Measurements from ENCODE around the gene HOXA3. TPM values are rescaled to one million over a fixed set of nuclear protein-coding genes. Genes with fewer than 3 reads are reported as not detected.

HOXA3 gene
- total RNA-seq, 1 donor from 2014 or later = 3.7 TPM

GRCh38 chr7:27119412-27119911, 32.9 kb downstream of the HOXA3 start:
- H3K27ac ChIP-seq (ENCODE audit: low read depth, low read length) = no peak overlapping the region
- peaks cover 0 to 7% (median 2%) of the 10 kb centered on the region in 3 donors for H3K36me3 ChIP-seq (ENCODE audit: control insufficient read depth in 3 of 3, insufficient read depth in 3 of 3, low read length in 3 of 3)
- peaks cover 11 to 29% (median 25%) of the 10 kb centered on the region in 3 donors for H3K4me1 ChIP-seq (ENCODE audit: control insufficient read depth in 3 of 3, insufficient read depth in 3 of 3, low read length in 3 of 3)
- no peak overlapping the region for H3K4me3 ChIP-seq (ENCODE audit: low read length in 3 of 3)
- no peaks in the 10 kb centered on the region for H3K27me3 ChIP-seq (ENCODE audit: control insufficient read depth in 3 of 3, insufficient read depth in 3 of 3, low read length in 3 of 3)
- peak overlapping the region in 1 of 3 donors; percentile 29 for H3K9ac ChIP-seq (ENCODE audit: low read depth in 1 of 3, low read length in 3 of 3)
- H3K9me3 ChIP-seq (ENCODE audit: control insufficient read depth in 3 of 3, low read length in 3 of 3) = no peaks in the 10 kb centered on the region

- peak overlapping the region in 1 of 3 donors; percentile 23 for H3K4me3 ChIP-seq (ENCODE audit: low read length in 3 of 3)
- no peaks in the 10 kb centered on the region for H3K9me3 ChIP-seq (ENCODE audit: control insufficient read depth in 3 of 3, low read length in 3 of 3)
- H3K27ac ChIP-seq (ENCODE audit: low read depth, low read length) = no peak overlapping the region
- peaks cover 0 to 7% (median 2%) of the 10 kb centered on the region in 3 donors for H3K36me3 ChIP-seq (ENCODE audit: control insufficient read depth in 3 of 3, insufficient read depth in 3 of 3, low read length in 3 of 3)
- H3K9ac ChIP-seq (ENCODE audit: low read depth in 1 of 3, low read length in 3 of 3) = peak overlapping the region in 2 of 3 donors; percentile 5 to 54
- peaks cover 14 to 33% (median 29%) of the 10 kb centered on the region in 3 donors for H3K4me1 ChIP-seq (ENCODE audit: control insufficient read depth in 3 of 3, insufficient read depth in 3 of 3, low read length in 3 of 3)
- no peaks in the 10 kb centered on the region for H3K27me3 ChIP-seq (ENCODE audit: control insufficient read depth in 3 of 3, insufficient read depth in 3 of 3, low read length in 3 of 3)
These were observed 33.8 kb downstream of the HOXA3 start for GRCh38 chr7:27118580-27118979.

GRCh38 chr7:27117887-27118491, 34.4 kb downstream of the HOXA3 start:
- peaks cover 18 to 36% (median 34%) of the 10 kb centered on the region in 3 donors for H3K4me1 ChIP-seq (ENCODE audit: control insufficient read depth in 3 of 3, insufficient read depth in 3 of 3, low read length in 3 of 3)
- no peak overlapping the region for H3K27ac ChIP-seq (ENCODE audit: low read depth, low read length)
- H3K27me3 ChIP-seq (ENCODE audit: control insufficient read depth in 3 of 3, insufficient read depth in 3 of 3, low read length in 3 of 3) = no peaks in the 10 kb centered on the region
- peak overlapping the region in 2 of 3 donors; percentile 5 to 54 for H3K9ac ChIP-seq (ENCODE audit: low read depth in 1 of 3, low read length in 3 of 3)
- no peaks in the 10 kb centered on the region for H3K9me3 ChIP-seq (ENCODE audit: control insufficient read depth in 3 of 3, low read length in 3 of 3)
- H3K36me3 ChIP-seq (ENCODE audit: control insufficient read depth in 3 of 3, insufficient read depth in 3 of 3, low read length in 3 of 3) = peaks cover 0 to 7% (median 2%) of the 10 kb centered on the region in 3 donors
- H3K4me3 ChIP-seq (ENCODE audit: low read length in 3 of 3) = peak overlapping the region in 2 of 3 donors; percentile 22 to 23

- Histone ChIP-seq H3K36me3 (ENCODE audit: control insufficient read depth in 3 of 3, insufficient read depth in 3 of 3, low read length in 3 of 3) (peaks cover 0 to 7% (median 0%) of the 10 kb centered on the region in 3 donors), H3K9me3 (ENCODE audit: control insufficient read depth in 3 of 3, low read length in 3 of 3) (no peaks in the 10 kb centered on the region), H3K27ac (ENCODE audit: low read depth, low read length) (no peak overlapping the region), H3K4me1 (ENCODE audit: control insufficient read depth in 3 of 3, insufficient read depth in 3 of 3, low read length in 3 of 3) (peaks cover 21 to 41% (median 35%) of the 10 kb centered on the region in 3 donors), H3K4me3 (ENCODE audit: low read length in 3 of 3) (peak overlapping the region in 1 of 3 donors; percentile 22), H3K9ac (ENCODE audit: low read depth in 1 of 3, low read length in 3 of 3) (peak overlapping the region in 1 of 3 donors; percentile 16), H3K27me3 (ENCODE audit: control insufficient read depth in 3 of 3, insufficient read depth in 3 of 3, low read length in 3 of 3) (no peaks in the 10 kb centered on the region)
These were observed 35.2 kb downstream of the HOXA3 start for GRCh38 chr7:27116962-27117886.

GRCh38 chr7:27116031-27116961, 36.1 kb downstream of the HOXA3 start:
- Histone ChIP-seq H3K27me3 (ENCODE audit: control insufficient read depth in 3 of 3, insufficient read depth in 3 of 3, low read length in 3 of 3) (no peaks in the 10 kb centered on the region), H3K27ac (ENCODE audit: low read depth, low read length) (no peak overlapping the region), H3K36me3 (ENCODE audit: control insufficient read depth in 3 of 3, insufficient read depth in 3 of 3, low read length in 3 of 3) (peaks cover 0 to 5% (median 0%) of the 10 kb centered on the region in 3 donors), H3K9ac (ENCODE audit: low read depth in 1 of 3, low read length in 3 of 3) (no peak overlapping the region), H3K4me3 (ENCODE audit: low read length in 3 of 3) (no peak overlapping the region), H3K4me1 (ENCODE audit: control insufficient read depth in 3 of 3, insufficient read depth in 3 of 3, low read length in 3 of 3) (peaks cover 22 to 48% (median 42%) of the 10 kb centered on the region in 3 donors), H3K9me3 (ENCODE audit: control insufficient read depth in 3 of 3, low read length in 3 of 3) (no peaks in the 10 kb centered on the region)

- Histone ChIP-seq H3K36me3 (ENCODE audit: control insufficient read depth in 3 of 3, insufficient read depth in 3 of 3, low read length in 3 of 3) (peaks cover 0 to 5% (median 0%) of the 10 kb centered on the region in 3 donors), H3K9ac (ENCODE audit: low read depth in 1 of 3, low read length in 3 of 3) (peak overlapping the region in 1 of 3 donors; percentile 50), H3K27me3 (ENCODE audit: control insufficient read depth in 3 of 3, insufficient read depth in 3 of 3, low read length in 3 of 3) (no peaks in the 10 kb centered on the region), H3K9me3 (ENCODE audit: control insufficient read depth in 3 of 3, low read length in 3 of 3) (no peaks in the 10 kb centered on the region), H3K4me1 (ENCODE audit: control insufficient read depth in 3 of 3, insufficient read depth in 3 of 3, low read length in 3 of 3) (peaks cover 26 to 48% (median 42%) of the 10 kb centered on the region in 3 donors), H3K27ac (ENCODE audit: low read depth, low read length) (no peak overlapping the region), H3K4me3 (ENCODE audit: low read length in 3 of 3) (peak overlapping the region in 2 of 3 donors; percentile 41 to 51)
These were observed 37.0 kb downstream of the HOXA3 start for GRCh38 chr7:27115221-27116026.

GRCh38 chr7:27114881-27115220, 37.5 kb downstream of the HOXA3 start:
- H3K27me3 ChIP-seq (ENCODE audit: control insufficient read depth in 3 of 3, insufficient read depth in 3 of 3, low read length in 3 of 3) = no peaks in the 10 kb centered on the region

GRCh38 chr7:27113991-27114769, 38.2 kb downstream of the HOXA3 start:
- peak overlapping the region; percentile 50 to 70 (median 69) for H3K9ac ChIP-seq (ENCODE audit: low read depth in 1 of 3, low read length in 3 of 3)
- H3K27me3 ChIP-seq (ENCODE audit: control insufficient read depth in 3 of 3, insufficient read depth in 3 of 3, low read length in 3 of 3) = no peaks in the 10 kb centered on the region
- peak overlapping the region; percentile 69 for H3K27ac ChIP-seq (ENCODE audit: low read depth, low read length)
- H3K9me3 ChIP-seq (ENCODE audit: control insufficient read depth in 3 of 3, low read length in 3 of 3) = no peaks in the 10 kb centered on the region
- H3K36me3 ChIP-seq (ENCODE audit: control insufficient read depth in 3 of 3, insufficient read depth in 3 of 3, low read length in 3 of 3) = peaks cover 0 to 6% (median 0%) of the 10 kb centered on the region in 3 donors
- peaks cover 28 to 43% (median 34%) of the 10 kb centered on the region in 3 donors for H3K4me1 ChIP-seq (ENCODE audit: control insufficient read depth in 3 of 3, insufficient read depth in 3 of 3, low read length in 3 of 3)
- peak overlapping the region; percentile 45 to 71 (median 69) for H3K4me3 ChIP-seq (ENCODE audit: low read length in 3 of 3)

More at GRCh38 chr7:27114881-27115220, 37.5 kb downstream of the HOXA3 start:
- peak overlapping the region in 2 of 3 donors; percentile 29 to 51 for H3K4me3 ChIP-seq (ENCODE audit: low read length in 3 of 3)
- H3K27ac ChIP-seq (ENCODE audit: low read depth, low read length) = no peak overlapping the region
- peaks cover 0 to 5% (median 0%) of the 10 kb centered on the region in 3 donors for H3K36me3 ChIP-seq (ENCODE audit: control insufficient read depth in 3 of 3, insufficient read depth in 3 of 3, low read length in 3 of 3)
- H3K4me1 ChIP-seq (ENCODE audit: control insufficient read depth in 3 of 3, insufficient read depth in 3 of 3, low read length in 3 of 3) = peaks cover 26 to 47% (median 38%) of the 10 kb centered on the region in 3 donors
- no peaks in the 10 kb centered on the region for H3K9me3 ChIP-seq (ENCODE audit: control insufficient read depth in 3 of 3, low read length in 3 of 3)
- H3K9ac ChIP-seq (ENCODE audit: low read depth in 1 of 3, low read length in 3 of 3) = no peak overlapping the region

Measured in skeletal muscle tissue (tissue), 4 donors.